Stimulated activated CD8-positive, alpha-beta memory T cell treated with anti-CD3 and anti-CD28 coated beads, Interleukin-15, amount 100 ng/mL, for 1 hour (primary cell): ENCODE data around the gene VTI1A.
"Not testable (repeated sequence)": the region's sequence is repeated elsewhere in the genome, so short reads cannot be mapped to it uniquely, and the experiment has no call there.

Source experiments
- DNase-seq: peaks from one replicate; pipeline ENCODE4 v3.0.0-alpha.2; 2020; ENCODE audit warnings: low read depth

Gene VTI1A

DNA sequence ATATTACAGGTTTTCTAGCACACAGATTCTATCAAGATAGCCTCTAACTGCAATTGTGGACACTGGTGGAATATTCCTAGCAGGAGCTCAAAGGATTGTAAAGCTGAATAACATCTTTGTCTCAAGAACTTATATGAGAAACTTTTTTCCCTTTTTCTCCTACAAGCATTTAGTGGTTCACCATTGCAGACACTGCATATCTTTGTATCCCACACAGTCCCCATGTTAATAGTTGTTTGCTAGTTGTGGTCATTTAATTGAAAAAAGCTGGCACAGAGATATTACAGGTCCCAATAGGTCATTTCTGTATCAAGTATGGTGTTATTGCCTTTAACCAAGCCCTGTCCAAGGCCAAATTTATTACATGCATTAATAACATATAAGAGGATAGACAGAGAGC, 276.9 kb downstream of the VTI1A start:
- no peak for DNase-seq

DNA sequence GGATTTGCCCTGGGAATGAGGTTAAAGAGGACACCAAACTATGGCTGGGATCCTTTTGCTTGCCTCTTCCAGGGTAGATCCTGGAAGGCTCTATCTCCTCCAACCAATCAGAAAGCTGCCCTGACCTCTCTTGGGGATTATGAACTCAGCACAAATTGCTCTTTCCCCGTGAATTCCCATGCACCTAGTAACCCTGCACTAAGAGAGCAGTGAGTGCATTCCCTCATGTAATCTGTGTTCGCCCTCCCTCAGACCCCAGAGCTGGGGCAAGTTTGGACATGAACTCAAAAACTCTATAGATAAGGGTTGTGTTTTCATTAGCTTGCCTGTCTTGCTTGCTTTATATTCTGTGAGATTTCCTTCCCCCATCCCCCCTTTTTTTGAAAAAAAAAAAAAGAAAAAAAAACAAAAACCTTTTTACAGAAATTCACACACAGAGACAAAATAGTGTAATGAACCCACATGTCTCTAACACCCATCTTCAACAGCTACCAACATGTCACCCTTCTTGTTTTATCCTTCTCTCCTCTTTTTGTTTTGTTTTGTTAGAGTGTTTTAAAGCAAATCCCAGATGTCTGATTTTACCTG, 277.5 kb downstream of the VTI1A start:
- DNase-seq: no peak

DNA sequence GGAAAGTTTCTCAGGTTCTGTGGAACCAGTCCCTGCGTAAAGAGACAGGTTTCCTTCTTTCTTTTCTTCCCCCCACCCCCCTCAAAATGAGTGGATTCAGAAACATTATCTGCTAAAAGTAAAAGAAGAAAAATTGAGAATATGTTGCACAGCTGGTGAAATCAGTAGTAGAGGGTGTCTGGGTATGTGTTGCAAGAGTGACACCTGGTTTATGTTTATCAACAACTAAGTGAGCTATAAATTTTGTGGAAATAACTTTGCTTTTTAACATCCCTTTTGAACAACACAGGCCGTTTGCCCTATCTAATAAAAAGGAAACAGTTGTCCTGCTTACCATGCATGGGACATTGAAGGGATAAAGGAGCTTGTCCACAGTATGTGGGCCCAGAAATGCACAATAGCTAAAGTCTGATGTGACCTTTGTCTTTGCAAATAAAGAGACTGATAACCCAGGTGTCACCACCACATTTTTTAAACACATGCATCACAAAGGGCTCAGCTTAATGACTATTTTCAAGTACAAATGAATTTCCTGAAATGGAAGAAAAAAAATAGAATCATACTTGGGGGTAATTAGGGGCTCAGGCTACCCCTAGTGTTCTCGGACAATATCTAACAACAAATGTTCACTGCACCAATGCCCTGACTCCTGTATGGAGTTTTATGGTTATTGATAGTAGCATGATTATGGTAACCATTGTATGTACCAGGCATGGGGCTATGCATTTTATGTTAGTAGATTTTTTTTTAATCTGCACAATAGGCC, 281.3 kb downstream of the VTI1A start:
- DNase-seq: no peak

DNA sequence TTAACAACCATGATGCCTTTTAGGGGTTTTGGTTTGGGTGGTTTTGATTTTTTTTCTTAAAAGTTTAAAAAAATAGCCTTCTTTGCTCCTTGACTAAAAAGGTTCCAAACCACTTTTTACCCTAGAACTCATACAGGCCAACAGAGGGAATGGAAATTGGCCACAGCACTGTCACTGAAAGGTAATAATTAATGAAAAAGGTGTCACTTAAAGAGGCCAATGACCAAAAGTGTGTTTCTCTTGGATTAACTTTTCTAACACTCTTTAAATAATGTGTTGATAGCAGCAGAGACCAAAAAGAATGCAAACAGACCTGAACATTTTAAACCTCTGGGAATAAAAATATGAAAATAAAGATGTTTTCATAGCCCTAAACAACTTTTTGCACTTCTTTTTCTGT, 282.0 kb downstream of the VTI1A start:
- no peak for DNase-seq

DNA sequence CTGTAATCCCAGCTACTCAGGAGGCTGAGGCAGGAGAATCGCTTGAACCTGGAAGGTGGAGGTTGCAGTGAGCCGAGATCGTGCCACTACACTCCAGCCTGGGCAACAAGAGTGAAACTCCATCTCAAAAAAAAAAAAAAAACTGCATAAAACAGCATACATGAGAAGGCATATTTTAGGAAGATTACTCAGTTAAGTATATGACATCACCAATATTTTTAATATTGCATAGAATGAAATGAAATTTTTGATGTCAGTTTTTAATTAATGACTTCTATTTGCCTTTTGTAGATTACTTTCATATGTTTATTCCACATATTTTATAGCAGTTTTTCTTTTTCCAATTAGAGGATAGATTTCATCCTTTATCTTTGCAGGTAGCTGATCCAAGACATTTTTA, 284.4 kb downstream of the VTI1A start:
- DNase-seq: not testable (repeated sequence)

DNA sequence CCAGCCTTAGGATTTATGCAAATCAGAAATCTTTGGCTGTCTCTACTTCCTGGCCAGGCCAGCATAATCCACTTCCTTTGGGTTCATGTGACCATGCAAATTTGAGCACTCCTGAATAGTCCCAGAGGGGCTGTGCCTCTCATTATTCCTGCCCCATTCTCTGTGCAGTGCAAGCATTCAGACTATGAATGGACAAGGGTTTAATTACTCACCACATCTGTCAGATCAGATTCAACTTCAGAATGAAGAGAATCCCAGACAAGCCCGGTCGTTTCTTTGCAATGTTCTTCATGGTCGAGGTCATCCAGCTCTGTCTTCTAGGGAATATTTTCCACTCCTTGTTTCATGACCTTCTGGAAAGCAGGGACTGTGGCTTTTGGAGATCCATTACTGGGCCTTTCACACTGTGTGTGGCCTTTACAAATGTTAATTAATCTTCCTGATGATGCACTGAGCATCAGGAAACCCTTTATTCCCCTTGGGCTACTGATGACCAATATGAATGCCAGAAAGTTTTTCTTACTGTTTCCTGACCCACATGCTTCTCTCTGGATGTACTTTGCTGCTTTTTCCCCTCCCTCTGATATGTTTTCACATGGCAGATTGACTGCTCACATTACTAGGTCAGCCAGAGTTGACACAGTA, 285.4 kb downstream of the VTI1A start:
- no peak for DNase-seq

DNA sequence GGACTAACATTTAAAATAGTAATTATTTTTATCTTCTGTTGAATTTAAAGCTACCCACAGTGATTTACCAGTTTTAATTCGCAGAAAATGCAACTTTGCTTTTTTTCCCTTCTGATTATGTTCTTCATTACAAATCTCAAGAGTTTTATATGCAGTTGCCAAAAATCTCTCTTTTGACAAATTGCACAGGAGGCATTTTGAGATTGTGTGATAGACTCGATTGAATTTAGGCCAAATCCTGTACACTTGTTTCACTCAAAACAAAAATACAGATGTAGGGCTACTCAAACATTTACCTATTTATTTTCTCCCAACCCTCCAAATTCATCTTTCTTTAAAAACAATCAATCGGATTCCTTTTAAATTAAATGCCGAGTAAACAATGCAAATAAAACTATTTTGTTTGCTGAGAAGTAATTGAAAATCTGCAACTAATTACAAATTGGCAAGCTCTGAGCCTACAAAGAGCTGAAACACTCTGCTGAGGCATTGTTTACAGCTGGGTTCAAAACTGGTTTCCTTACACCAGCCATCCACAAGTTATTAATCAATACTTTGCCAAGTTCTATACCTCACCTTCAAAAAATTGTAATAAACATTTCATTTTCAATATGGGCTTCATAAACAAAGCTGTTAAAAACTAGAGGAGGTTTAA, 288.2 kb downstream of the VTI1A start:
- DNase-seq: no peak

DNA sequence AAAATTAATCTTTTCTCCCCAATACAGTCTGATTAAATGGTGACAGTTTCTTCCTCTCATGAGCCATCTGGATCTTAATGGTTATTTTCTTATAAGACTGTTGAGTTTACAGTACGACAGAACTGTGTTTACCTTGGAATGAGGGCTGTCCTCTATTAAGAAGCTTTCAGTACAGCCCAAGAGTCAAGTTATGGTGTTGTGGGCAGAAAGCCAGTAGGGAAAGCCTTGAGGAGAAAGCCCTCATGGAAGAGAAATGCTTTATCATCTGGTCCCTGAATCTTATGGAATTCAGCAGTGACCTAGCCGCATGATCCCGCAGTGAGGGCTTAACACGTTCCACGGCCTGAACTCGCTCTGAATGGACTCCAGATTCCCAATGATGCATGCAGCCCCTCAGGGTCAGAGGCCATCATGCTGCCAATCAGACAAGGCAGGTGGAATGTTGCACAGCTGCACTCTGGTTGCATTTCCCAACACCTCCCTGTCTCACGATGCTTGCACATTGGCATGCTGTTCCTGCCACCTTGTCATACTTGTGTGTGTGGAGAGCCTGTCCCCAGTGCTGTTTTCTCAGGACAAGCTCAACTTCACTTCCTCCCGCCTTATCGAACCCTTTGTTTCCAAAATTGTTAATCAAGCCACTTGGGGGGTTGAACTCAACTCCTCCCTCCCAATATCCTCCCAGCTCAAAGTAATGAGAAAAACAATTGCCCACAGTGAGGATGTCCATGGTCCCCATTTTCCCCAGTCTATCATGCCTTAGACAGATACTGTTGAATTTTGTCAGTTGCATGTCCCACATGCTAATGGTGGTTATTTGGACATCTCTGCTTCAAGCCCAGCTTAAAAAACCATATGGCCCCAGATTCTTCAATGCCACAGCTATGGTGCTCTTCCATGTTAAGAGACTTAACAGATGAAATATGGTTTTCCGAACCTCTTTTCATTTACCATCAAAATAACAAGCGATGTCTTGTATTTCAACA, 291.9 kb downstream of the VTI1A start:
- DNase-seq: no peak

DNA sequence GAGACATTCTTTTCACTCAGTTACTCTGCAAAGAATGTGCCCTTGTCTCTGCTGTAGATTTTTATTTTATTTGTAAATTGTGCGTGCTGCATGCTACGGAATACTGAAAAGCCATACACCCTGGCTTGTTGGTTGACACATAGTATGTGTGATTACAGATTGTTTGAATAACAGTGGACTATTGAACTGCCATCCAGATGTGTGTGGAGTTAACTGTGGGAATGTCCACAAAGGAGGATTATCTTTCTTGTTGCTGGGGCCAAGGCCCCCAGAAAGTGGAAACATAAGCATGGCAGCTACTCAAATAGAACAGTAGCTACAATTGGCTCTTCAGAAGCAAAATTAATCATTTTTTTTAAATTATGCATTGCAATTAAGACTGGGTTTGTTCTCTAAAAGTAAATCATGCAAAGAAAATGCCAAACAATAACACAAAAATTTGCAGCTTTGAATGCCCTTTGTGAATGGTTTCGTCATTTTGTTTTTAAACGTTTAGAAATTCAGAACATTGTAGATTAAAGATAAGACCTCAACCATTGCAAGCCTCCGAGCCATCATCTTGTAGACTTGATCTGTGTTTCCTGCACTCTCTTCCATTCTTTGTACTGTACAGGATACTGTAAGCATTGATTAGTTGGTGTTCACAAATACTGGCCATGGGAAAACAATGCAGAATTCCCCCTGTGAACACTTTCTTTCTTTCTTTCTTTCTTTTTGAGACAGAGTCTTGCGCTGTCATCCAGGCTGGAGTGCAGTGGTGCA, 292.8 kb downstream of the VTI1A start:
- no peak for DNase-seq

DNA sequence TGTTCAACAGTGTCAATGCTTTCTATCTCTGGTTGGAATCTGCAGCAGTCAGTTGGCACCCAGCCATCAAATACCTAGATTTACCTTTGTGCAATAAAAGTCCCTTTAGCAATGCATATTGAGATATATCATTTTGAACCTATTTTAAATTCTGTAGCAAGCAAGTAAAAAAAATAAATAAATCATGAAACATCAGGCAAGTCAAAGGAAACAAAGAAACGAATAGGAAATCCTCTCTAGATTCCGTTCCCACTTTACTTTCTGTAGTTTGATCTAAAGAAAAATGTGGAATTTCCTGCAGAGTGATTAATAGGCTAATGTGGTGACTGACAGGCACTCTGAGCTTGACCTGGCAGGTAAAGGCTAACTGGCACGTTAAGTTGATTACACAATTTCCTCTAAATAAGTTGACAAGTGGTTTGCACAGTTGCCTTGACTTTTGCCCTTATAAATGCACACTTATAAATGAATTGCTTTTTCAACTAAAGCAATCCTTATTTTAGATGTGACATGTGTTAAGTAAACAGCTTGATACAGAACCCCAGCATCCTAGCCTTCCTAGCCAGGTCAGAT, 294.9 kb downstream of the VTI1A start:
- no peak for DNase-seq

DNA sequence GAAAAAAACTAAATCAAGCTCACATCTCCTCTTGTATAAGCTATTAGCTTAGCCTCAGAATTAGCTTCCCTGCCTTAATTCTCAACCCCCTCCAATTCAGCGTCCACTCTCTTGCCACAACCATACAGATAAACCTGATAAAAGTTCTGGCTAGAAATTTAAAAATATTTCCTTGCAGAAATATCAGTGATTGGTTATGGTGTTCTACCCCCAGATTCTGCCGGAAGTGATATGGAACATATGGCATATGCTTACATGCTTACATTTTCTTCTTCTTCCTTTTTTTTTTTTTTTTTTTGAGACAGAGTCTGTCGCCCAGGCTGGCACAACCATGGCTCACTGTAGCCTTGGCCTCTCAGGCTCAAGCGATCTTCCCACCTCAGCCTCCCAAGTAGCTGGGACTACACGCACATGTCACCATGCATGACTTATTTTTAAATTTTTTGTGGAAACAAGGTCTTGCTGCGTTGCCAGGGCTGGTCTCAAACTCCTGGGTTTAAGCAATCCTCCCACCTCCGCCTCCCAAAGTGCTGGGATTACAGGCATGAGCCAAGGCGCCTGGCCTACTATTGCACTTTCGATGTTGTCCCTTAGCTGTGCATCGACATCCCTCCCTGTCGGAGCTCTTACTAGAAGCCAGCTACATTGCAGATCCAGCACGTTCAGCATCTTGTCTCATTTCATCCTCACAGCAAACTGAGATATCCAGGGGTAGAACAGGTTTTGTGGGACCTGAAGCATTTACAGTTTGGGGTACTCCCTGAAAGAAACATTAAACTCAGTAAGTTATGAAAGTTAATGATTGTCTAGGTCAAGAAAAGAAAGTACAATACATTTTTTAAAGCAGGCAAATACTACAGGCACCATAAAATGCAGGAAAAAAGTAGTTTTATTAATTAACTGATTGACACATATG, 297.4 kb downstream of the VTI1A start:
- DNase-seq: no peak

DNA sequence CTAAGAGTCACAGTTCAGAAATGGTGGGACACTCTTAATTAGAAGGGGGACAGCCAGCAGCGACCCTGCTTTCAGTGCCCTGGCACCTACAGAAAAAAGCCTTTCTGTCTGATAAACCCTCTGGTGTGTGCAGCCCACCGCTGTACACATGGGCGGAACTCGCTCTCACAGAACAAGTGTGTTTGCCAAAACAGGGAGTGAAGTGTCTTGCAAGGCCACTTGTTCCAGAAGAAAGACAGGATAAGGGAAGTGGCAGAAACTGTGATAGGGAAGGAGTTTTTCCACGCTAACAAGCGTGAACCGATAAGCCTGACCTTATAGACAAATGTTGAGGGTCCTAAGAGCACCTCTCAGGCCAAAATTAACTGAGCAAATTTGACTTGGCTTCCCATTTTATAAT, 299.3 kb downstream of the VTI1A start:
- DNase-seq: no peak

DNA sequence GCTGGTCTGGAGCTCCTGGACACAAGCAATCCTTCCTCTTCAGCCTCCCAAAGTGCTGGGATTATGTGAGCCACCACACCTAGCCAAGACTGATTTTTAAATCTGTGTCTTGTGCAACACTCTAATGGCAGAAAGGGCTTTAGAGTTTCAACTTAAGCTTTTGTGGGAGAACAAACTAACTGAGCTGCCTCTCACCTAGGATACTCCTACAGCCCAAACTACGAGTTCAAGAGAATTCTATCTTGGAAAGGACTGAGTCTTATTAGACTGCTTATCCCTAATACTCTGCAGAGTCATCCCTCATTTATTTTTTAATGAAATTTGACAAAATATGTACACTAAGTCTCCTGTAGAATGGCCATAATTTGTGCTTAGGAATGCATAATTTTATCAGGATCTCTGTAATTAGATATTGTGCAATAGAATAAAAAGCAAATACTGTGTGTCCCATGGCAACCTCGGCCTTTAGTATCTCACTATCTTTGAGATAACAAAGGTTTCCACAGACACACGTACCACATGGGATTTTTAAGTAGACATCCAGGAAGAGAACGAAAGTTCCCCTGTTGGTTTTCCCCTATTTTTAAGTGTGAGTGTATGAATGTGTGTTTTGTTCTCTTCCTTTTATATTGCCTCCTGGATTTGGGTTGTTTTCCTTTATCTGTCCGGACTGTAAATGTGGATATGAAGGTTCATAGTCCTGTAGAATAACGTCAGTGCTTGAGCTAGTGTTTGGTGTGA, 303.6 kb downstream of the VTI1A start:
- DNase-seq: no peak

DNA sequence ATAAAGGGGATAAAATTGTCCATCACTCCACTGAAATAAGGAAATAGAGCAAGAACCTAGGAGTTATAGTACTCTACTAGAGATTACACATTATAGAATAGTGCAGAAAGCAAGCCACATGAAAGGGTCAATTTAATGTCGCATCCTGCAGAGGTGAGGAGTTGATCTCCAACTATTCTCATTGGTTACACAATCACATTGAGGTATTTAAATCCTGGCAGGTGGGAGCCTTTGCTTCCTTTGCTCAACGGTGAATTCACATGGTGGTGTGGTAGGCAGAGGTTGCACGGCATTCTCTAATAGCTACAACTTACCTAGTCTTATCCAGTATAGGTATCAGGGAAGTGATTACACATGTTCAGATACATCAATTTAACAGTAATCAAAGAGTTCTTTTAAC, 304.6 kb downstream of the VTI1A start:
- DNase-seq: no peak

DNA sequence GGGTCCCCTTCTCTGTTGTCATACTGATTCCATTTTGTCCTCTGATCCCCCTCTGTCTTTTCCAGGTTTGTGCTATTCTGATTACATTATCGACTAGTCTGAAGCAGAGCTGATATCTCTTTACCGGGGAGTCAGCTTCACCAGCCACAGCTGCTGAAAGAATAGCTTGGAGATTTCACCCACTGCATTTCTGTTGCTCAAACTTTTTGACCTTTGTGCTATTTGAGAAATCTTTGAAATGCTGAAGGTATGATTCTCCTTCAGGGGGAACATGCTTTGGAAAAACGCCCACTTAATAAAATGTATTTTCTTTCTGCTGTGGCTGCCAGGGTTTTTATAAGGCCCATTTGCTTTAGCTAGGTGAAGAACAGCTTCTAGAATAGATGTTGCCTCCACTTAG, 305.3 kb downstream of the VTI1A start:
- no peak for DNase-seq

DNA sequence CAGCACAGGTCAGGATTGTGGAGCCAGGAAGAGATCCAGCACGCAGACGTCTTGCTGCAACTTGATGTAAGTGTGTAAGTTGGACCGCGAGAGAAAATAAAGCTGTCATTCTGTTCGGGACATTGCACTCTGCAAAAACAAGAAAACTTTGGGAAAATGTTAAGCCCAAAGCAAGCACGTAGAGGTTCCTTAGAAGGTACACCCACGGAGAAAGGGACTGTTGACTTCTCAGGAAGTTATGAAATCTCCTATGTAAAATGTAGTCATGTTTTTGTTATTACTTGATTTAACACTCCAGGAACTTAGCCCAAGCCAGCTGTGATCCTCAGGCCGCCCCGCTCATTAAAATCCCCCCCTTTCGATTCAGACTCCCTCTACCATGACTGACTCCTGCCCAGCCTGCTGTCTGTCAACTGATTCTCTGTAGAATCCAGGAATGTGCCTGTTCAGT, 307.0 kb downstream of the VTI1A start:
- DNase-seq: no peak

DNA sequence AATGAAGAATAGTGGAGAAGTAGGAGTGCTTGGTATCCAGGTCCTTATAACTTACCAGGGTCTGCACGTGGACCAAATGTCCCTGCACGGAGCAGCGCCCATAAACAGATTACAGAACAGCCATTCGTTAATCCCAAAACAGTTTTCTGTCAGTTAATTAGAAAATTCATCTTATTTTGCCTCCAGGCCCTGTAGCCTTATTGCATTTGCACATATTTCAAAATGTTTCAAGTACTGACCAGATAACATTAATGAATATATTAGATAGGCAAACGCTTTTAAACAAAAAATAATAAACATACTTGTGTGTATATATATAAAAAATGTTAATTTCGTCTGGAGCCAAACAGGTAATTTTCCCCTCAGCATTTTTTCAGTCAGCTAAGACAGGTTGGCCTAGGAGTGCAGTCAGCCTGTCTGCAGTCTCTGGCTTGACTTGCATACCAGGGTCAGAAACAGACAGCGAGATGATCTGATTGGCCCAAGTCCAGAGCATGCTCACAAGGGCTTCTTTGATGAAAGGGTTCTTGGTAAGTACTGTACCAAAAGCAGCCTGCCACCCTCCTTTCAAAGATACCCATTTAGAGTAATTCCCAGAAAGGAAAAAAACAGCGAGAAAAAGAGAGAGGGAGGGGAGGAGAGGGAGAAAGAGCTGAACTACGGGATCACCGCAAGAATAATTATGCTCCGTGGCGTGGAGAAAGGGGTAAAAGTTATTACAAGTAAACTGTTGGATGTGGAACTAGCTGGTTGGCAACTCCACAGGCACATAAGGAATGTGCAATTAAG, 308.6 kb downstream of the VTI1A start:
- no peak for DNase-seq

DNA sequence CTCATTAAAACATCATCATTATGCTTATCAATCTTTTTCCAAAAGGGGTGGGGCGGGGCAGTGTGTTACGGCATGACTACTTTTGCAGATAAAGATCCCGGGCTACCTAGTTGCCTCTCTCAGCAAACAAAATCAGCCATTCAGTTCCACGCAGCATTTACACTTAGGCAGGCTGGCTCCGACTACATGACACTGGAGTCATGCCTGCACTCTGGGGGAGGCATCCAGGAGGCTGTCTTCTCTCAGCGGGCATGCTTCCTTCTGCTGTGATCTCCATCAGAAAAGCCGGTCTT, 309.2 kb downstream of the VTI1A start:
- no peak for DNase-seq
